ENCODE results near the gene CD163L1. TPM values are rescaled to one million over a fixed set of nuclear protein-coding genes. Genes with fewer than 3 reads are reported as not detected.
"Not testable (repeated sequence)": the region's sequence is repeated elsewhere in the genome, so short reads cannot be mapped to it uniquely, and the experiment has no call there.

The CD163L1 gene
- total RNA-seq, 2 experiments from 2014 or later = not detected

DNA sequence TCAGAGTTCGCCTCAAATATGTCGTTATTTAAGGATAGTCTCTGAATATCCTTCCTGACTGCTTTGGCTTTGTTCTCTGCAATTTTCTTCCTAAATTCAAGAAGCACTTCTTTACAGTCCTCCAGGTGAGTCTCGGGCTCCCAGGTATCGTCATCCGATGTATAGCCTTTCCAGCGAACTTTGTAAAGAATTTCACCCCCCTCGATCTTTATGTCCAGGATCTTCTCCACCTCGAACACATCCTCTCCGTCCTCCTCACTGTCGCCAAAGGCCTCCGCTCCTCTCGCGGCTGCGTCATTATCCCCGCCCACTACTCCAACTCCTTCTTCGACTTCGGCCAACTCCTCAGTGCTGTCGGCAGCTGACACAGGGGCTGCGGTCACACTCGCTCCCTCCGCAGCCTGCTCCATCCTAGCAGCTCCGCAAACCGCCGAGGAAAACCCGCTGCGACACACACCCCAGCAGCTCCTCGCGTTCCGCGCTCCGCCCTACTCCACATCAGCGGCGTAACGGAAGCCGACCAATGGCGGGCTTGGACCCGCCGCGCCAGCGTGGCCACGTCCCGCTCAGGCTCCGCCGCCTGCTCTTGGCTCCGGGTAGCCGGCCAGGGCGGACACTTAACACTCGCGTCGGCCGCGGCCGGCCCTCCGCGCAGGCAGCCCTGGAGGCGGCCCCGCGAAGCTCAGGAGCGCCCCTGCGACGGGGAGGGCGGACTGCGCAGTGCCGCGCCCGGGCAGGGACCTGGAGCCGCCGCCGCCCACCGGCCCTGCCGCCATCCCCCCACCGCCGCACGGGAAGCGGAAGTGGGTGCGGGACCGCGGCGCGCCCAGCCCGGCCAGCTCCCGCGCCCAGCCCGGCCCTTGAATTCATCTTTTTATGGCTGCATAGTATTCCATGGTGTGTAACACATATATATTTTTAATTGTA is 4.1 kb downstream of the CD163L1 start:
- no peak overlapping the region for H3K27ac Mint-ChIP-seq

DNA sequence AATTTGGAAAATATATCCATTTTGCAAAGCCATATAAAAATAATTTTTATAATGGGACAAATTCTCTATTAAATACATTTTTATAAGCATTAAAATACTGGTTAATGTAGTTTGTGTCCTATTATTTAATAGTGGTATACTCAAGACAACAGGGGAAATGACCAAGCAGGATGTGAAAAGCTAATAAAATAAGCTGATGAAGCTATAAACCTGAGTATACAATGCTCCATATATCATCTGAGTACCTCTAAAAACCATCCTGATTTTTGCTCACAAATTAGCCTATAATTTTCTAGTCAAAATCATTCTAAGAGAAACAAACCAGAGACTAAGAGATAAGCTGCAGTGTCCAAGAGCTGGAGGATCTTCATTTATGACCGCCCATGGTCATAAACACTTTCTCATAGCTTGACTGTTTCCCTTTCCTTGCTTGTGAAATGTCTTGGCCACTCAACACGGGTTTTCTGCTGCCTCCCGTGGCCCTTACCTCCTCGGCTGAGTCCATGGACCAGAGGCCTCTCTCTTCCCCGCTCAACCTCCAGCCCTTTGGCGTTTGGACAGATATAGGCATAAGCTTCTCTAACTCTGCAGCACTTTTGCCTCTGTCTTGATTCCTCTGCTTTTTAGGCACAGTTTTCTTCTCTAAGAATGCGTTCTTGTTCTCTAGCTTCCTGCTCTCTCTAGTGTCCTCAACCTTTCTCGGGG is 5.5 kb downstream of the CD163L1 start:
- H3K9me3 Mint-ChIP-seq (ENCODE audit: low read depth); H3K36me3 Mint-ChIP-seq; H3K27ac Mint-ChIP-seq; H3K4me1 Mint-ChIP-seq; H3K4me3 Mint-ChIP-seq; ATAC-seq; DNase-seq: not testable (repeated sequence)
- peaks cover 32% of the 10 kb centered on the region for H3K27me3 Mint-ChIP-seq
- CTCF ChIA-PET = interaction anchor here (1.9 kb wide), 1 partner anchor 21 kb away, joined by 5 read pairs; no protein-coding TSS in a partner anchor

More for the DNA sequence above, 4.1 kb downstream of the CD163L1 start:
- CTCF ChIA-PET = interaction anchor here (1.1 to 1.9 kb wide), 2 partner anchors 15 to 20 kb away, joined by 3 to 5 read pairs; no protein-coding TSS in a partner anchor
- Mint-ChIP-seq H3K36me3 (peaks cover 3% of the 10 kb centered on the region), H3K27me3 (peaks cover 34% of the 10 kb centered on the region), H3K4me1 (peaks cover 3% of the 10 kb centered on the region), H3K9me3 (ENCODE audit: low read depth) (no peaks in the 10 kb centered on the region), H3K4me3 (peak overlapping the region; percentile 55)
- DNase-seq (peak; percentile 41), ATAC-seq (peak; percentile 73)

DNA sequence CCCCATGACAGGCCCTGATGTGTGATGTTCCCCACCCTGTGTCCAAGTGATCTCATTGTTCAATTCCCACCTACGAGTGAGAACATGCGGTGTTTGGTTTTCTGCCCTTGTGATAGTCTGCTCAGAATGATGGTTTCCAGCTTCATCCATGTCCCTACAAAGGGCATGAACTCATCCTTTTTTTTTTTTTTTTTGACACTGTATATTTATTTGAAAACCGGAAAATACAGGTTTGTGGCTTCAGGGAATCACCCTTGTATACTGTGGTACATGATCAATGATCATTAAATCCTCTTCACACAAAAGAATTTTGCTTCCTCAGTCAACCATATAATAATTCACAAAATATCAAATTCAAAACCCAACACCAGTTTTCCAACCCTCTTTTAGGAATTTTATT is 6.5 kb downstream of the CD163L1 start:
- H3K4me3 Mint-ChIP-seq; ATAC-seq; H3K4me1 Mint-ChIP-seq; CTCF ChIA-PET; H3K36me3 Mint-ChIP-seq; DNase-seq; H3K27ac Mint-ChIP-seq; H3K9me3 Mint-ChIP-seq (ENCODE audit: low read depth): not testable (repeated sequence)
- peaks cover 31% of the 10 kb centered on the region for H3K27me3 Mint-ChIP-seq

DNA sequence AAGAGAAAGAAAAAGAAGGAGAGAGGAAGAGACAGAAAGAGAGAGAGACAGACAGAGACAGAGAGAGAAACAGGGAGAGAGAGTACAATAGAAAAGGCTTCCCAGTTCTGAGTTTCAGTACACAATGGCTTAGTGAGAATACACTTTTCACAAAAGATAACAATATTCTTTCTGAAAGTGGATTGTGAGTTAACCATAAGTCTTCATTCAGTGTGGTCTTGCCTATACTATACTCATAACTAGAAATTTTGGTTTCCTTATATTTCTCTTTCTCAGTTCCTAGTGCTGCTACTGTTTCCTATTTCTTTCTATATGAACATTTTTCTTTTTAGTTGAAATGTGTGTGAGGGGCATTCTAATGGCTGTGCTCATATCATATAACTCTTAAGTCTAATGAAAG is 9.3 kb downstream of the CD163L1 start:
- Mint-ChIP-seq H3K27me3 (peaks cover 21% of the 10 kb centered on the region), H3K27ac (no peak overlapping the region), H3K36me3 (peaks cover 1% of the 10 kb centered on the region), H3K4me1 (peaks cover 1% of the 10 kb centered on the region), H3K4me3 (no peak overlapping the region), H3K9me3 (ENCODE audit: low read depth) (no peaks in the 10 kb centered on the region)
- no peak for DNase-seq
- ATAC-seq = no peak
- CTCF ChIA-PET = no interaction called here

DNA sequence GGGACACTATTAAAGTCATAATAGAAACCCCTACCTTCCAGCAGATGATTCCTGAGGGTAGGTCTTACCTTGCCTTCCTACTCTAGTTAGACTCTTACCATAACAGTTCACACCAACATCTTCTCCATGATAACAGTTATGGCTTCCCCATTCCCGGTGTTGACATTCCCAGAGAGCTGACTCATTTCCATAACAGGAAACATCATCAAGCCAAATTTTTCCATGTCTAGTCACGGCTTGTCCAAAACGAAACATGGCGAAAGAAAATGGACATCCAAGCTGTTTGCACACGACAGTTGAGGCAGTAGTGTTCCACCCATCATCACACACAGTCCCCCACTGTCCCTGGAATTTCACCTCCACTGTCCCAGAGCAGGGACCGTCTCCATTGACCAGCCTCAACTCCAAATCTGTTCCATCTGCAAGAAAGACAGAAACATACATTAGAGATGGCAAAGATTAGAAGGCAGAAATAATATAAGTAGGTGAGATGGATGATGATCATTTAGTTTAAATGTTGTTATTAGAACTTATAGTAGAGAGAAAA is 10.6 kb downstream of the CD163L1 start:
- Mint-ChIP-seq H3K4me1 (no peaks in the 10 kb centered on the region), H3K27ac (no peak overlapping the region), H3K27me3 (peaks cover 13% of the 10 kb centered on the region), H3K9me3 (ENCODE audit: low read depth) (no peaks in the 10 kb centered on the region), H3K36me3 (no peaks in the 10 kb centered on the region), H3K4me3 (no peak overlapping the region)
- DNase-seq = no peak
- CTCF ChIA-PET = no interaction called here
- no peak for ATAC-seq

DNA sequence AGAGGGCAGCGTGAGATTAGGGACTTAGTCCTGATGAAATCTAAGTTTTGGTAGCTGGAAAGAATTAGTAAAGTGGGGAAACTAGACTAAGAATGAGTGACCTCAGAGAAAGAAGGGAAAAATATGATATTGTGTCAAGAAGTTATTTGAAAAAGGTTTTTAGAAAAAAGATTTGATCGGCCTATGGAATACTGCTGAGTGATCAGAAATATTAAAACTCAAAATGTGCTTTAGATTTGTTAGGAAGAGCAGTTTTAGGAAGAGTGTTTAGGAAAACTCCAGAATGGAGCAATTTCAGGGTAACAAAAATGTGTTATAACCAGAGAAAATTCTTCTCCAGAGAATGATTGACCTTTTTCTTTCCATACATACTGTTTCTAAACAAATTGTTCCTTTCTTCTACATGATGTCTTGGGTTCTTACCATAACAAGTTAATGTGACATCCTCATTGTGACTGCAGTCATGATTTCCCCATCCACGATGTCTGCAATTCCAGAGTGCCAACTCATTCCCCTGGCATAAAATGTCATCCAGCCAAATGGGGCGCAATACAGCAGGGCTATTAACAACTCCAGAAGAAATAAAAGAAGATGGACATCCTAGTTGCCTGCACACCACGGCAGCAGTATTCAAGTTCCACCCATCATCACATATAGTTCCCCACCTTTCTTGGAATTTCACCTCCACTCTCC is 11.8 kb downstream of the CD163L1 start:
- Mint-ChIP-seq H3K27me3 (peaks cover 12% of the 10 kb centered on the region), H3K27ac (no peak overlapping the region), H3K4me3 (no peak overlapping the region), H3K9me3 (ENCODE audit: low read depth) (no peaks in the 10 kb centered on the region), H3K4me1 (no peaks in the 10 kb centered on the region), H3K36me3 (no peaks in the 10 kb centered on the region)
- ATAC-seq (no peak), DNase-seq (no peak)
- CTCF ChIA-PET = no interaction called here

DNA sequence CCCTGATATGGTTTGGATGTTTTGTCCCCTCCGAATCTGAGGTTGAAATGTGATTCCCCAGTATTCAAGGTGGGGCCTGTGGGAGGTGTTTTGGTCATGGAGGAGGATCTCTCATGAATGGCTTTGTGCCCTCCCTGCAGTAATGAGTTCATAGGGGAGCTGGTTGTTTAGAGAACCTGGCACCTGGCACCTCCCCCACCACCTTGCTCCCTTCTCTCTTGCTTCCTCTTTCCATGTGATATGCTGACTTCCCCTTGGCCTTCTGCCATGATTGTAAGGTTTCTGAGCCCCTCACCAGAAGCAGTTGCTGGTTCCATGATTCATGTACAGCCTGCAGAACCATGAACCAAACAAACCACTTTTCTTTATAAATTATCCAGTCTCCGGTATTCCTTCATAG is 32.6 kb downstream of the CD163L1 start:
- CTCF ChIA-PET = no interaction called here
- H3K4me3 Mint-ChIP-seq = no peak overlapping the region
- ATAC-seq (no peak), DNase-seq (no peak)
- no peak overlapping the region for H3K27ac Mint-ChIP-seq
- H3K4me1 Mint-ChIP-seq = no peaks in the 10 kb centered on the region
- H3K9me3 Mint-ChIP-seq (ENCODE audit: low read depth) = no peaks in the 10 kb centered on the region
- peaks cover 28% of the 10 kb centered on the region for H3K27me3 Mint-ChIP-seq
- H3K36me3 Mint-ChIP-seq = no peaks in the 10 kb centered on the region

DNA sequence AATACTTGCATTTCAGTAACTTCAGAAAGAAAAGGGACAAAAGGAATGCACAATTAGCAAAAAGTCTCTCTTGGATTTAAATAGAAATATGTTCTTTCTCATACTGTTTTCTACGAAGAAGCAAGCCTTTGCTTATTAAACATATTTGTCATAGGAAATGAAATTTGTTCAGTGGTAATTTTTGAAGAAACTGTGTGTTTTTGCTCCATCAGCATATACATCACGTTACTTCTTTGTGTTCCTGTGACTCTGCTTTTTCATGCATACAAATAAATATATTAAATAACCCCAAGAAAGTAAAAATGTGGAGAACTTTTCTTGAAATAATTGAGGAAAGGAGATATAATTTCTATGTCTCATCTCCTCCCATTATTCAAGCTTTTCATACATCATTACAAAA is 39.7 kb downstream of the CD163L1 start:
- H3K36me3 Mint-ChIP-seq = no peaks in the 10 kb centered on the region
- H3K4me1 Mint-ChIP-seq = no peaks in the 10 kb centered on the region
- no peaks in the 10 kb centered on the region for H3K9me3 Mint-ChIP-seq (ENCODE audit: low read depth)
- no peak for ATAC-seq
- DNase-seq = no peak
- no peak overlapping the region for H3K27ac Mint-ChIP-seq
- no peak overlapping the region for H3K4me3 Mint-ChIP-seq
- H3K27me3 Mint-ChIP-seq = peaks cover 14% of the 10 kb centered on the region
- CTCF ChIA-PET = no interaction called here

DNA sequence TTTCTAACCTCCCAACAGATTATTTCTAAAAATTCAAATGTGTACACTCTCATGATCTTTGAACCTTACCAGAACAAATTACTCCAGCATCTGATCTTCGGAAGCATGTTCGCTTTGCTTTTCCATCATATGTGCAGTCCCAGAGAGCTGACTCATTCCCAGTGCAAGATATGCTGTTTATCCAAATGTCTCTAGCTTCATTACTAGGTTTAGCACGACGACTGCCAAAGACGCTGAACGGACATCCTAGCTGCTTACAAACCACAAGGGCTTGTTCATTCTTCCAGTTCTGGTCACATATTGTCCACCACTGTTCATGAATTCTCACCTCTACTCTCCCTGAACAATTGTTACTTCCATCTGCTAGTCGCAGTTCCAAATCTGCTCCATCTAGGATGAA is 40.5 kb downstream of the CD163L1 start:
- Mint-ChIP-seq H3K36me3 (no peaks in the 10 kb centered on the region), H3K4me3 (no peak overlapping the region), H3K4me1 (no peaks in the 10 kb centered on the region), H3K27me3 (peaks cover 14% of the 10 kb centered on the region), H3K27ac (no peak overlapping the region), H3K9me3 (ENCODE audit: low read depth) (no peaks in the 10 kb centered on the region)
- CTCF ChIA-PET = no interaction called here
- DNase-seq = no peak
- ATAC-seq = no peak

DNA sequence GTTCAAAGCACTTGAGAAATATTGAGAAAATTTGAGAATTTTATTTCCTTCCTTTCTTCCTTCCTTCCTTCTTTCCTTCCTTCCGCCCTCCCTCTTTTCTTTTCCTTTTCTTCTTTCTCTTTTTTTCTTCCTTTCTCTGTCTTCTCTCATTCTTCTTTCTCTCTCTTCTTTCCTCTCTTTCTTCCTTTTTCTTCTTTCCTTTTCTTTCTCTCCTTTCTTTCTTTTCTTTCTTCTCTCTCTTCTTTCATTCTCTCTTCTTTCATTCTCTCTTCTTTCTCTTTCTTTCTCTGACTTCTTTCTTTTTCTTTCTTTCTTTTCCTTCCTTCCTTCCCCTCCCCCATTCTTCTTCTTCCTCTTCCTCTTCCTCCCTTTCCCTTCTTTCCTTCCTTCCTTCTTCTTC is 44.9 kb downstream of the CD163L1 start:
- CTCF ChIA-PET = no interaction called here
- DNase-seq (no peak), ATAC-seq (no peak)
- H3K36me3 Mint-ChIP-seq = no peaks in the 10 kb centered on the region
- H3K27ac Mint-ChIP-seq = no peak overlapping the region
- H3K9me3 Mint-ChIP-seq (ENCODE audit: low read depth) = no peaks in the 10 kb centered on the region
- no peaks in the 10 kb centered on the region for H3K4me1 Mint-ChIP-seq
- H3K27me3 Mint-ChIP-seq = peaks cover 4% of the 10 kb centered on the region
- H3K4me3 Mint-ChIP-seq = no peak overlapping the region

DNA sequence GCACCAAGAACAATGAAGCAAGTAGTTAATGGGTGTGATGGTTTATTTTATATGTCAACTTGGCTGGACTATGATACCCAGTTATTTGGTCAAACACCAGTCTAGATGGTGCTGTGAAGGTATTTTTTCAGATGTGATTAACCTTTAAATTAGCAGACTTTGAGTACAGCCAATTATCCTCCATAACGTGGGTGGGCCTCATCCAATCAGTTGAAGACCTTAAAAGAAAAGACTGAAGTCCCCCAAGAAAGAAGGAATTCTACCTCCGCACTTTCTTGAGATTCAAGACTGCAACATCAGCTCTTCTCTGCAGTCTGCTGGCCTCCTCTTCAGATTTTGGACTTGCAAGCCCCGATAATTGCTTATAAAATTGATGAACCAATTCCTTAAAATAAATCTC is 47.5 kb downstream of the CD163L1 start:
- Mint-ChIP-seq H3K27ac (no peak overlapping the region), H3K9me3 (ENCODE audit: low read depth) (no peaks in the 10 kb centered on the region), H3K4me3 (no peak overlapping the region), H3K4me1 (no peaks in the 10 kb centered on the region), H3K36me3 (no peaks in the 10 kb centered on the region), H3K27me3 (peaks cover 5% of the 10 kb centered on the region)
- DNase-seq = no peak
- CTCF ChIA-PET = no interaction called here
- ATAC-seq = no peak

DNA sequence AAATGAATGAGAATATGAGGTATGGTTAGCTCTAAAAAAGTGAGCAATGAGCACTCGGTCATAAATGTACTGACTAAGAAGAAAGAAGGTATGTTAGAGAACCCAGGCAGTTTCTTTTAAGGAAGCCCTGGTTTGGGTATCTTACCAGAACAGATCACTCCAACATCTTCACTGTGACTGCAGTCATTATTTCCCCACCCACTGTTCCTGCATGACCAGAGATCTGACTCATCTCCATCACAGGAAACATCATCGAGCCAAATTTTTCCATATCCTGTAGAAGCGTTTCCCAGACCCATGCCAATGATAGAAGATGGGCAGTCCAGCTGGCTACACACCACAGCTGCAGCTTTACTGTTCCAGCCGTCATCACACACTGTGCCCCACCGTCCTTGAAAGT is 48.0 kb downstream of the CD163L1 start:
- DNase-seq (no peak), ATAC-seq (no peak)
- no peak overlapping the region for H3K4me3 Mint-ChIP-seq
- H3K36me3 Mint-ChIP-seq = no peaks in the 10 kb centered on the region
- peaks cover 5% of the 10 kb centered on the region for H3K27me3 Mint-ChIP-seq
- no peak overlapping the region for H3K27ac Mint-ChIP-seq
- no peaks in the 10 kb centered on the region for H3K4me1 Mint-ChIP-seq
- CTCF ChIA-PET = no interaction called here
- H3K9me3 Mint-ChIP-seq (ENCODE audit: low read depth) = no peaks in the 10 kb centered on the region

DNA sequence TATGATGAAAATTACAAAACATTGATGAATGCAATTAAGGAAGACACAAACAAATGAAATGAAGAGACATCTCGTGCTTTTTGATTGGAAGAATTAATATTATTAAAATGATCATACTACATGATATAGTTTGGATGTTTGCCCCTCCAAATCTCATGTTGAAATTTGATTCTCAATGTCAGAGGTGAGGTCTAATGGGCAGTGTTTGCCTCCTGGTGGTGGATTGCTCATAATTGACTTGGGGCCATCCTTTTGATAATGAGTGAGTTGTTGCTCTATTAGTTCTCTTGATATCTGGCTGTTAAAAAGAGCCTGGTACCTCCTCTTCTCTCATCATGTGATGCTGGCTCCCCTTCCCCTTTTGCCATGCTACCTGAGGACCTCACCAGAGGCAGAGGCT is 56.7 kb downstream of the CD163L1 start:
- Mint-ChIP-seq H3K4me1 (no peaks in the 10 kb centered on the region), H3K9me3 (ENCODE audit: low read depth) (no peaks in the 10 kb centered on the region), H3K27me3 (peaks cover 20% of the 10 kb centered on the region), H3K27ac (no peak overlapping the region), H3K36me3 (no peaks in the 10 kb centered on the region), H3K4me3 (no peak overlapping the region)
- CTCF ChIA-PET = no interaction called here
- ATAC-seq (no peak), DNase-seq (no peak)

All from activated CD8-positive, alpha-beta memory T cell treated with anti-CD3 and anti-CD28 coated beads, Interleukin-2, amount 10 ng/mL, durations not matched to agents 7 days and 5 days (primary cell).